Activated T-cell treated with anti-CD3 and anti-CD28 coated beads for 48 hours (primary cell): ENCODE measurements around the gene PLA2G4F.

Experiments
- DNase-seq: peaks from one replicate; pipeline ENCODE4 v3.0.0-alpha.2; 2020; ENCODE audit warnings: low read depth

PLA2G4F gene

DNA sequence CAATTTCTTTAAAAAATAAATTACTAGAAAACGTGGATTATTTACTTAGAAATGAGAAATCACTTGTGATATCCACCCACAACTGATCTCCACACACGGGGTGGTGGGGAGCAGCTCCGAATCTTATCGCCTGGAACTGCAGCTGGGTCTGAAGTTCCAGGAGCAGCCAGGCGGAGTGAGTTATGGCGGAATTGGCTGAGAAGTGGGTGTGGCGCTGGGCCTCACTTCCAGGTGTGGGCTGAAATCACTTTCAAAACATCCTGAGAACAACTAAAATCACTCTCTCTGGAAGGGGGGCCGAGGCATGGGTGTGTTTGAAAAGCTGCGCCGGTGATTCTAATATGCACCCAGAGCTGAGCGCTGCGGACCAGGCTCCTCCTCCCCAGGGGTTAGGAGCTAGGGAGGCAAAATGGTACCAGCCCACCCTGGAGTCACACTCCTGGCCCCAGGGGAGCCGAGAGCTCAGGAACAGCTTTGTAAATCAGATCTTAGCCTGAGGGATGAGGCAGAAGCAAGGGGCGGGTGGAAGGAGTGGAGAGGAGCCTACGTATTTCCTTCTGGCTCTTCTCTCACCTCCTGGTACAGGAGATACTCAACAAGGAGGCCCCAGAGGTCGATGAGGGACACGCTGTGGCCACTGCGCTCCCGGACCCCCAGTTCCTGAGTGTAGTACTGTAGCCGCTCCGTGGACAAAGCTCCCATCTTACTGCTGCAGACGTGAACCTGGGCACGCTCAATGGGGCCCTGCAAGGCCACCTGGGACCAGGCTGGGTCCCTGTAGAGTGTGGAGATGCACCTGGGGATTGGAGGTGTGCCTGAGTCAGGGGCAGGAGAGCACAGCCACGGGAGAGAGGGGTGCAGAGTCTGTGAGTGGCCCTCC lies 9.6 kb downstream of the PLA2G4F start:
- no peak for DNase-seq

DNA sequence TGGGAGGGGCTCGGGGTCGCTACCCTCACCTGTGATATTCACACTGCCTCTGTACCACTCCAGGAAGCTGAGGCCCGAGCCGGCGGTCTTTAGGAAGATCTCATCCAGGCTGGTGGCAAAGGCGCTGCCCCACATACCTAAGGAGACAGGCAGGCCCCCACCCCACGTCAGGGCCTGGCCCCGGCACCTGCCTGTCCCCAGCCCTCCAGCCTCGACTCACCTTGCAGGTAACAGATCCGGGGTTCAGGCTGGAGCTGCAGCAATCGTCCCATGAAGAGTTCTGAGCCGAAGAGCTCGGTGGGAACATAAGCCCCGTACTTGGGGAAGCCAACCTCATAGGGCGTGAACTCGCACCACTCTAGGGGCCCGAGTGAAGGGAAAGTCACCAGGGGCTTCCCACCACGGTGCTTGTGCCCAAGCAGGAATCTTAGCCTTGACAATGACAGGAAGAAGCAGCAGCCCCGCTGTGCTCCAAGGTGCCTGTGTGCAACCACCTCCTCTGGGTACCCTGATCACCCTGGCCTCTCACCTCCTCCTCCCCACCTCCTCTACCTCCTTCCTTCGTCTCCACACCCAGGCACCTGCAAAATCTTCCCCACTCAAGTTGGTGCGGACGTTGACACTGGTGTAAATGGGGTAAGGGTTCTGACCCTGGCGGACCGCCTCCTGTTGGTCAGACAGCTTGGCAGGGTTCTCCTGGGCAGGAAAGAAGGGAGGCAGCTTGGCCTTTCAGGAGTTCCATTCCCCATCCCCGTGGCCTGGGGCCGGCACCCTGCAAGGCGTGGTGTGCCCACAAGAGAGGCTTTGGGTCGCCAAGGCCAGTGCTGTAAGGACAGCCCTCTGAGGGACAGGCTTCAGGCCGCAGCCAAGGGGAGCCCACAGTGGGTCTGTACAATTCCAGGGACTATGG lies 10.6 kb downstream of the PLA2G4F start:
- DNase-seq, result no peak

DNA sequence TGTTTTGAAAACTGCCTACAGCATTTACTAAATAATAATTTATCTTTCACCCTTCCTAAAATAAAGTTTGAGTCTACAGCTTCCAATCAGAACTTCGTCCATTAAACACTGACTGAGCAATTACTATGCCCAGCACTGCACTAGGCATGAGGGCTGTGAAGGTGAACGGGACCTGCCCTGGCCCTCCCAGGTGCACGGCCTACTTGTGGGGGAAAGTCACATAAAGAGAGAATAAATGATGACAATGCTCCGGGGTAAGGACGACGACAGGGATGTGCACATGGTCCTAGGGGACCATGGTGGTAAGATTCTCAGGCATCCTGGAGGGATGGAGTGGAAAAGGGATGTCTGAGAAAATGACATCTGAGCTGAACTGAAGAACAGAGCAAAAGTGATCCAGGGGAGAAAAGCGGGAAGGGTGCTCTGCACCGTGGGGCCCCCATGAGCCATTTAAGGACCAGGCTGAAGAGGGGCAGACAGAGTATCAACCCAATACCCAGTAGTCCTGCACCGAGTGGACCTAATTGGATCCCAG lies 11.5 kb downstream of the PLA2G4F start:
- no peak for DNase-seq

DNA sequence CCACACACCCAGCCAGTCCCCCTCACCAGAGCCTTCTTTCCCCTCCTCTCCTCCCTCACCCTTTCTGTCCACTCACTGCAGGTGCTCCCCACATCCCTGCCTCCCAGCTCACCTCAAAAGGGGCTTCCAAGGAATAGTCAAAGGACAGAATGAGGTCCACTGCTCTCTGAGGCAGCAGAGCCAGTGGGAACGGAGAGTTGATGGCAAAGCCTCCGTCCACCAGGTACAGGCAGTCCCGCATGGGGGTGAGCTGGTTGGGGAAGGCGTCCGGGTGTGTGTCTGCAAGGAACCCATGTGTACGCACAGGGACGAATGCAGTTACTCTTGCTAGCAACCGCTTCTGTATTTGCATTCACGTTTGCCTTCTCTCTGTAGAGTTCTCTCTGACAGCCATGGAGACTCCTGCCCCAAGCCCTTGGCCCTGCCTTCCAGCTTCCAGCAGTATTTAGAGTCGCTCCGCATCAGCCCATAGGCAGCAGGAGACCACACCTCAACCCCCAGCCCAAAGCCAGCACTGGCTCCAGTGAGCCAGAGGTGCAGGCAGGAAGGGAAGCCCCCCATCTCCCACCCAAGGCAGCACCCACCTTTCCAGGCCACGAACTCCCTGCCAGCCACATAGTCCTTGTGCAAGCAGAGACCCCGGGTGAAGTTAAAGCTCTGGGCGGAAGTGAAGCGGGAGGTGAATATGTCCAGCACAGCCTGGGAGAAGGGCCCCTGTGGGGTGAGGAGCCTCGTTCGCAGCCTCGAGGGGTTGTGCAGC lies 12.4 kb downstream of the PLA2G4F start:
- DNase-seq, result no peak

DNA sequence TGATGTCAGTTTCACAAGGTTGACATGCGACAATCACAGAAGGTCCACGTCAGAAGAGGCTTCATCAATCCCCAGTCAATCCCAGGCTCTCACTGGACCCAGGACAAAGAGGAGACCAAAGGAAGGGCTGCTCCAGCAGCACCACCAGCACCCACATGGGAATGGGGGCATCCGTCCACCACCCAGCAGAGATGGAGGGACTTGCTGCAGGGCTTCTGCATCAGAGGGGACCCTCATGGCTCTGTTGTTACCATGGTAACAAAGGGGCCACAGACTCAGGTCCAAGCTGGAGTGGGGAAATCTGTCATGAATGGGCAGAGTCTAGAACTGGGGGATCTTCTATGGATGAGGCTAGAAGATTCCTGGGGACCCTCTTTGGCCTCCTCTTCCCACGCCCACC lies 13.1 kb downstream of the PLA2G4F start:
- no peak for DNase-seq

DNA sequence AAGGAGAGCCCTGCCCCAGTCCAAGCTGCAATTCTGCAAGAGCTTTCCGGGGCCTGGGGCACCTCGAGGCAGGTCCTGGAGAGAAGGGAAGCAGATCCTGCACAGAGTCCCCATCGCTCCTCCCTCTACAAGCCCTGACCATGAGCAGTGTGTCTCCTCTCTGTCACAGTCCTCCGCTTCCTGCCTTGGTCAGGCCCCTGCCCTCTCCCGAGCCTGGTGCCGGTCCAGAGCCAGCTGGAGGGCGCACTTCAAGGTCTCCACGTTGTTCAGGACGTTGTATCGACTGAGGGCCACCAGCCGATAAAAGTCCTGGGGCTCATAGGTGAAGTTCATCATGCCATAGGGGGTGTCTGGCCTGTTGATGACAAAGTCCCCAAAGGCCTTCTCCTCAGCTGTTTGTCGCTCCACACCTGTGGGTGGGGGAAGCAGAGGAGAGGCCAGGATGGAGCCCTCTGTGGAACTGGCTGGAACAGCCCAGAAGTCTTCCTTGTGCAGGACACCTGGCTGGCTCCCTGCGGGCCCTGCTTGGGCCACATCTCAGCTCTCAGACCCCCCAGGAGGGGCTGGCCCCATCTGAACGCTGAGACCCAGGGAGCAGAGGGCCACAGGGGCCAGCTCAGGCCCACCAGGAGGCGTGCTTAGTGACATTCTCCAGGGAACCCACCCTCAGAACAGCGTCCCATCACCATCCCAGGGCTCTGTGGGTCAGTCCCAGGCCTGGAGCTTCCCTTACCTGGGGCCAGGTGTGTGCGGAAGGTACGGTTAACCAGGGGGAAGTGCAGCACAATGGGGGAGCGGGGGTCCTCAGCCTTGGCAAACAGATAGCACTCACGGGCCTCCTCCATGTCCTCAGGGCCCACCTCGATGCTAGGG lies 14.4 kb downstream of the PLA2G4F start:
- DNase-seq, result no peak

DNA sequence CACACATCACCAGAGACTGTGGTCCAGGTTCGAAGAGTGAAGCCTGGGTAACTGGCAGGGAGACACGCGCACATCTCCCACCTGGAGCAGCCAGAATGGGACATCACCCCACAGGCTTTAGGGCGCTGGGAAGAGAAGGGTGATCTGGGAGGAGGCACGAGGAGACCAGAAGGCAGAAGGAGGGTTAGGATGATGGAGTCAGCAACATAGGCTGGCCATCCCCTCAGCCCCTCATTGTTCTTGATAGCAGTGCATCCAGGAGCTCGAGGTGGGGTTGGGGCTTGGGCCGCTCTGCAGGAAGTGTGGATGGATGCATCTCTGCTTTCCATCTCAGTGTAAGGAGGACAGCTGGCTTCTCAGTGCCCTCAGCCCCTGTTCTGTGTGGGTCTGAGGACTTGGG lies 15.2 kb downstream of the PLA2G4F start:
- DNase-seq, result no peak

DNA sequence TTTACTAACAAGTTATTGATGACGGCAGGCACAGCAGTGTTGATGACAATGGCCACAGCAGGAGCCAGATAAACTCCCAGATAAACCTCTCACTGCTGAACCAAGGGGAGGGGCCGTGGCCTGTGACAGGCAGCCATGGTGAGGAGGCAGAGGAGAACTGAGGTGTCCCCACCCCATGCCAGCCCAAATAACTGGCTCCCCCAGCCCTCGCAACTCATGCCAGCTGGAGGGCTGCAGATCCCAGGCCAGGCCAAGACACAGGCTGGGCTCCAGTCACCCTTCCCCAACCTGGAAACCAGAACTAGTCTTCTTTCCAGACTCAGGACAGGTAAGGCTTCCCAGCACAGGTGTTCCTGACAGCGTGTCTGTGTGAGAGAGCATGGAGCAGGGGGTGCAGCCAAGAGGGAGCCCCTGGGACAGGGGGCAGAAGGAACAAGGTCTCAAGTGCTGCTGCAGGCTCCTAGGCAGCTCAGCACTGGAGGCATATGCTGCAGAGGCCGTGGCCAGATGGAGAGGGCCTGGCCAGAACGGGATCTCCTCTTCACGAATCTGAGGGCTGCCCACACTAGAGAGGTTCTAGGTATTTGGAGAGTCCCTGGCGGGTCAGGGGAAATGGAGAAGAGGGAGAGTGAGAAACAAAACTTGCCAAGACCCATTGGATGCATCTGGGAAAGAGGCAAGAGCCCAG lies 15.9 kb downstream of the PLA2G4F start:
- DNase-seq, result no peak

DNA sequence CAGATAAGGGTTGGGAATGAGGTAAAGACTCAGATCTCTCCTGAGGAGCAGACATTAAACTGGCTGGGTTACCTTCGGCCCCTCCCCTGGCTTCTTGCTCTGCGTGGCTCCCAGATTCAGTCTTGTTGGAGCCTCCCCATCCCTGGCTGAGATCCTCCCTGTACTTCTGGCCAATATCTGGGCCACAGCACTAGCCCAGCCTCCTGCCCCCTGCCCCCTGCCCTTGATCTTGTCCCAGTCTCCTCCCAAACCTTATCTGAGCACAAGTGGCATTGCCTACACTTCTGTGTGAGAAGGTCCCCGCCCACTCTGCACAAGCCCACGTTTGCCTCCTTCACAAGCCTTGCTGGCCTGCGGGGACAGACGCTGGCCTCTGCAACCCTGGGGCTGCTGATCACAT lies 16.8 kb downstream of the PLA2G4F start:
- no peak for DNase-seq

DNA sequence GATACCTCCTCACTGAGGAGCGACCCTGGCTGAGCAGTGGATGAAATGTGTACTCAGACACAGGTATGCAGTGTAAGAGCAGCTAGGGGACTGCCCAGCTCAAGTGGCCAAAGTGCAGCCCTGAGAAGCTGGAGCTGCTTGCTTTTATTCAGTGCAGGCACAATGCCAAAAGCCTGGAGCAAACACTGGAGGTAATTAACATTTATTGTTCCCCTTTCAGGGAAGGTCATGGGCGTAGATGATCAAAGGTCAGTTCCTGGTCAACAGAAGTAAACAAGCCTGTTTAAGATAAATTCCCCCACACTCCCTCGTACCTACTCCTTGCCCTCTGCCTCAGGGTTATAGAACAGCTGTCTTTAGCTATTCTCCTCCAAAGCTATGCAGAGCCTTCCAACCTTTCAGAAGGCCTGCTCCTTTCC lies 17.5 kb downstream of the PLA2G4F start:
- no peak for DNase-seq

DNA sequence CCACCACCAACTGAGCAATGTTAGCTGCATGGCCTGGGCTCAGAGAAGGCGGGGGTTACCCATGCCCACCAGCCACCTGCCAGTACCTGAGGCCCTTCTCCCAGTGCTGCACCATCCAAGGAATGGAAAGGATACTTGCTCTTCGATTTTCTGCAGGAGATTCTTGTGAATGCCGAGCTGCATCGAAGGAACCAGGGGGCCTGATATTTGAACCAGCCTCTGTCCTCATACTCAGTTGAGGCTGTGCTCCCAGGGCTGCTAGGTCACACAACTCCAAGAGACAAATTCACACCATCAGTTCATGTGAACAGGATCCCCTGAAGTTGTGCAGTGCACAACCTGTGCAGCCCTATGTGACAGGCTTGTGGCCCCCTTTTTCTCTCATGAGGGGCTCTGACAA lies 18.0 kb downstream of the PLA2G4F start:
- DNase-seq, result no peak

DNA sequence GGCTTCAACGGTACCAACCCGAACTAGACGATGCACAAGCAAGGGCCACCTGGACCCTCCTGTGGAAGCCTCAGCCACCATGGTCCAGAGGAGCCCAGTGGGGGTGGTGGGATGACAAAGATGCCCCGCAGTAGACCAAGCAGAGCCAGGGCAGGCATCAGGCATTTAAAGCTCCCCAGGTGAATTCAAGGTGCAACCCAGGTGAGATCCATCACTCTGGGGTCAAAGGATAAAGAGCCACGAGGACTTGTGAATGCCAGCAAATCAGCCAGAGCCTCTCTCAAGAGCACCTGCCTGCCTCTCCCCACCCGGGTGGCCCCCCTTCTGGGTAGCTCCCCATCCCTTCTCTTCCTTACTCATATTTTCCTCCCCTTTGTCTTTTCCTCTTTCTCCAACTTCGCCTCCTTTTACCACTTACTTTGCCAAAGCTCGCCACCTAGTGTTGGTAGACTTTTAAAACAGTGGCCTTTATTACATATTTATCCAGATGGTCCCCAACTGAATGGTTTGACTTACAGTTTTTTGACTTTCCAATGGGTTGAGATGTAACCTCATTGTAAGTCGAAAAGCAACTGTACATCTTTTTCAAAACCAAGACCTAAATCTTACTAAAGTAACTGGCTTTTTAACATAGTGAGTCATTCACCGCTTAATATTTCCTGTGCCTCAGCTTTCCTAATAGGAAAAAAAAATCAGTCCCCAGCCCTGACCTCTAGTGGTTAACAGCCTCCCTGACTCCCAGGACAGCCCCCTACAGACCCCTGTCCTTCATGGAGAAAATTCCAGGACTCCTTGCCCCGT lies 18.8 kb downstream of the PLA2G4F start:
- no peak for DNase-seq

DNA sequence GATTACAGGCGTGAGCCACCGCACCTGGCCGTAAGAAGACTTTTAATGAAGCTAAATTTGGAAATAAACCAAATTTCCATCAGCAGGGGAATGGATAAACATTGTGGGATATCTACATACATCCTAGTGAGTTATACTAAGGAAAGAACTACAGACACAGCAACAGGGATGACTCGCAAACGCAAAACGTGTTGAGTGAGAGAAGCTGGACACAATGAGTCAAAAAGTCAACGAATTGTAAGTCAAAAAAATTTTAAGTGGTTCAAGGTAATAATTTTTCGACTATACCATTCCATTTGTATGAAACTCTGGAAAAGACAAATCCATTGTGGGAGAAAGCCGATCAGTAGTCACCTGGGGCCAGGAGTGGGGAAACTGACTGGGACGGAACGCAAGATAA lies 19.9 kb downstream of the PLA2G4F start:
- DNase-seq, result no peak

DNA sequence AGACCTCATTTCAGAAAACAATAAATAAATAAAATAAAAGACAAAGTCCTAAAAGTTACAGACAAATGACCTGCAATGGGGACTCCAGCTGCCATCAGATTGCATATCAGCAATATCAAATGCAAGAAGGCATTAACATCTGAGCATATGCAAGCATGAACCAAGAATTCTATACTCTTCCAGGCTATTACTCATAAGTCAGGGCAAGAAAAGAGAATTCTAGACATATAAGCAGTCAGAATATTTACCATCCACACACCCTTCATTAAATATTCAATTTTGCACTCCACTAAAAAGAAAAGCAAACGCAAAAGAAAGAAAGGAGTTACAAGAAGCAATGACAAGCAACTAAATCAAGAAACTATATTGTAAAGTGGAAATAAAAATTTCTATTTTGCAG lies 21.1 kb downstream of the PLA2G4F start:
- no peak for DNase-seq

DNA sequence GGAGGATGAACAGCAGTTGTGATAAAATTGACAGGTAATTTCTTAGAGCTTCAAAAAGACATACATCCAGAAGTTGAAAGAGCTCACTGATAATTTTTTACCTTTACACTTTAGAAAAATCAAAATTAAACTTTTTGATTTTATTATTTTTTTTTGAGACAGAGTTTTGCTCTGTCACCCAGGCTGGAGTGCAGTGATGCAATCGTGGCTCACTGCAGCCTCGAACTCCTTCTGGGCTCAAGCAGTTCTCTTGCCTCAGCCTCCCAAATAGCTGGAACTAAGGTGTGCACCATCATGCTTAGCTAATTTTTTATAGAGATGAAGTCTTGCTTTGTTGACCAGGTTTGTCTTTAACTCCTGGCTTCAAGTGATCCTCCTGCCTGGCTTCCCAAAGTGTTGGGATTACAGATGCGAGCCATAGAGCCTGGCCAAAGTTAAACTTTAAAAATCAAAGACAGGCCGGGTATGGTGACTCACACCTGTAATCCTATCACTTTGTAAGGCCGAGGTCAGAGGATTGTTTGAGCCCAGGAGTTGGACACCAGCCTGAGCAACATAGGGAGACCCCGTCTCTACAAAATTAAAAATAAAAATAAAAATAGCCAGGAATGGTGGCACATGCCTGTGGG lies 21.7 kb downstream of the PLA2G4F start:
- no peak for DNase-seq

DNA sequence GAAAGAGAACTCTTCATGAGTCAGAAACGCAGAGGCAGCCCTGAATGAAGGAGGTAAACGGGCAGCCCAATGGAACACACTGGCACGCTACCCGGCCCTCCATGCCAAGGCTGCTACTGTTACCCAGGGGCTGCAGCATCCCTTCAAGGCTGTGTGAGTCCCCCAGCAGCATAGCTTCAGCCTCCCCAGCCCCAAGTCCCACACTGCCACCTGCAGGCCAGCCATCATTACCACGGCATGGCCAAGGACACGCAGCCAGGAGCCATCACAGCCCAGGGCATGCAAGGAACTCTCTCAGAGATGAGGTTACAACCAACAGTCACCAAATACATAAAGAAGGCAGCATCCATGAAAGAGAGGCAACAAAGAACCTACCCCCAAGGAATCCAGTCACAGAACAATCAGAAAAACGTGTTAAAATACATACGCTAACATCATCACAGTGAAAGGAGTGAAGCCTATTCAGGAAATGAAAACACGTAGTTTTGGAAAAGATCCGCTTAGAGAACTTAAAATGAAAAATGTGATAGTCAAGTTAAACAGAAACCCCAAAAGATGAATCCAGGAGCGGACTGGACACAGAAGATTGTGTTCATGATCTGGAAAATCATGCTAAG lies 22.4 kb downstream of the PLA2G4F start:
- DNase-seq, result peak; percentile 61

DNA sequence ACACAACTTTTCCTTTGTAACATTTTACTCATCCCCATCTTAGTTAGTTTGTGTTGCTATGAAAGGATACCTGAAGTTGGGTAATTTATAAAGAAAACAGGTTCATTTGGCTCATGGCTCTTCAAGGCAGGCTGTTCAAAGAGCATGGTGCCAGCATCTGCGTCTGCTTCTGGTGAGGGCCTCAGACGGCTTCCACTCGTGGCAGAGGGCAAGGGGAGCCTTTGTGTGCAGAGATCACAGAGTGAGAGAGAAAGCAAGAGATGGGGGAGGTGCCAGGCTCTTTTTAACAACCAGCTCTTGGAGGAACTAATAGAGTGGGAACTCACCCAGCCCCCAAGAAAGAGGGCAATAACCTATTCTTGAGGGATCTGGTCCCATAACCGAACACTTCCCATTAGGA lies 23.1 kb downstream of the PLA2G4F start:
- DNase-seq, result no peak
